Body of pancreas (tissue), 4 donors: ENCODE results near the gene SLC9A5.

Experiments used
- CTCF ChIP-seq, 7 experiments: fragments of 450-650 bp in 4 of 7; fragments of 200-600 bp in 3 of 7; sonication (generic) in 3 of 7; IDR thresholded peaks; one replicate each; pipeline ENCODE4 v1.5.1; 2016 to 2019; ENCODE audit warnings: antibody characterized with exemption in 7 of 7
- POLR2A ChIP-seq, 3 donors: fragments of 450-650 bp; IDR thresholded peaks; one replicate each; pipeline ENCODE4 v1.6.1; 2016; ENCODE audit warnings: antibody characterized with exemption in 3 of 3, mild to moderate bottlenecking in 2 of 3

GRCh38 chr16:67317853-67318252 is 69.1 kb downstream of the SLC9A5 start:
- TF ChIP-seq CTCF (IDR thresholded peaks at IDR 0.05) (no peak), POLR2A (IDR thresholded peaks at IDR 0.05) (no peak)
